GM19463 (cell line): Measurements from ENCODE around the gene TSN.
A peak's percentile ranks its signal among the peaks of the same experiment; 100 is the strongest.
"Not testable (repeated sequence)": the region's sequence is repeated elsewhere in the genome, so short reads cannot be mapped to it uniquely, and the experiment has no call there.

Experiments
- ATAC-seq: cut with Tn5 transposase; IDR thresholded peaks from one replicate; pipeline ENCODE4 v1.9.1; 2021; ENCODE audit warnings: mild to moderate bottlenecking, moderate library complexity; ENCODE audit not compliant: unreplicated experiment

The TSN gene

GRCh38 chr2:121796239-121796638, 40.8 kb downstream of the TSN start:
- ATAC-seq = peak; percentile 83

GRCh38 chr2:121798617-121799016, 43.2 kb downstream of the TSN start:
- ATAC-seq = no peak

DNA sequence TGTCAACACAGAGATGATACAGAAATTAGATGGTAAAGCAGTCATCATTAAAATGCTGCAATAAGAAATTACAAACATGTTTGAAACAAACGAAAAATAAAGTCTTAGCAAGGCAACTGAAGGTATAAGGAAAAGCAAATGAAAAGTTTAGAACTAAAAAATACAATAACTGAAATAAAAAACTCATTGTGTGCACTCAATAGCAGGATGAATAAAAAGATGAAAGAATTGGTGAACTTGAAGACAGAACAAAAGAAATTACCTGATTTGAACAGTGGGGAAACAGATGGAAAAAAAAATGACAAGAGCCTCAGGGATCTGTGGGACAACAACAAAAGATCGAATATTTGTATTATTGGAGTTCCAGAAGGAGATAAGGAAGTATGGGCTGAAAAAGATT, 46.5 kb downstream of the TSN start:
- no peak for ATAC-seq

GRCh38 chr2:121803503-121803902, 48.1 kb downstream of the TSN start:
- ATAC-seq = no peak

GRCh38 chr2:121804340-121804739, 48.9 kb downstream of the TSN start:
- ATAC-seq = peak; percentile 93

DNA sequence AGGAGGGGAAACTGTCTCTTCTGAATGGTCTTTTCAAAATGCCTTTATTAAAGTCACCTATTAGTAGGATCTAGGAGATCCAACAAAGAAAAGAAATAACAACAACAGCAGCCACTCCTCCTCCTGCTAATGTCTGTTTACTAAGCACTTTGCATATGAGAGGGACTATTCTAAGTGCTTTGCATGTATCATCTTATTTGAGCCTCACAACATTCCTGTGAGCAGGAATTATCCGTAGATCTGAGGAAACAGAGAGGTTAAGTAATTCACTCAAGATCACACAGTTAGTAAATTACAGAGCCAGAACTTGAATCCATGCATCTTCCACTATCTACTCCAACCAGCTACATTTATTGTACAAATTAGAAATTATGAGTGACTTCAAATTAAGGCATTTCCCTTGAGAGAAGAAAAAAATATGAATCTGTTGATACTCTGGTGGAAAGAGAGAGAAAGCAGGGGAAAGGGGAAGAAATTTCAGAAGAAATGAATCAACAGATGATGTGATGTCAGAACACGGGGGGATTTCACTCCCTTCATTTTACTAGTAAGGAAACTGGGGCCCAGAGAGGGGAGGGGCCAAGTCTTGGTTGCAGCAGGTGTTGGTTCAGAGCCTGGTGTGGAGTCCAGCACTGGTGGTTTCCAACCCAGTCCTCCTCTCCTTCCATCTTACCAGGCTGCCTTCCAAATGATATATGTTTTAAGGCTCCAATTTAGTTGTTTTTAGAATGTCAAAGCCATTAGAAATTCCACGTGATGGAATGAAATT, 49.7 kb downstream of the TSN start:
- ATAC-seq = no peak

DNA sequence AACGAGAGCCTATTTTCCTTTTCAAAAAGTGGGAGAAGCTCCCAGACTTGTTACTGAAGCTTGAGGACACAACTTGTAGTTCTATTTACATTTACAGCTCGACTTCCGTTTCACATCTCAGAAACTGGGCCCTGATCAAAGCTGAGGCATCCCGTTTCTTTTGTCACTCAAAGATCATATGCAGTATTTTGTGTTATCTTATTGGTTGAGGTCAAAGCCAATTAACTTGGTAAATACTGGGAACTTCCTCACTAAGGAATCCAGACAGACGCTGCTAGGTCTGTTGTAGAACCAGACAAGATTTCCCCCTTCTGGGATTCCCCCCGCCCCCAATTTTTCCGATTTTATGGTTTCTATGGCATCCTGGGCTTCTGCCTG, 50.3 kb downstream of the TSN start:
- no peak for ATAC-seq

GRCh38 chr2:121807771-121808170, 52.3 kb downstream of the TSN start:
- not testable (repeated sequence) for ATAC-seq

- ATAC-seq = no peak
Observed at GRCh38 chr2:121809607-121810006, 54.2 kb downstream of the TSN start.

DNA sequence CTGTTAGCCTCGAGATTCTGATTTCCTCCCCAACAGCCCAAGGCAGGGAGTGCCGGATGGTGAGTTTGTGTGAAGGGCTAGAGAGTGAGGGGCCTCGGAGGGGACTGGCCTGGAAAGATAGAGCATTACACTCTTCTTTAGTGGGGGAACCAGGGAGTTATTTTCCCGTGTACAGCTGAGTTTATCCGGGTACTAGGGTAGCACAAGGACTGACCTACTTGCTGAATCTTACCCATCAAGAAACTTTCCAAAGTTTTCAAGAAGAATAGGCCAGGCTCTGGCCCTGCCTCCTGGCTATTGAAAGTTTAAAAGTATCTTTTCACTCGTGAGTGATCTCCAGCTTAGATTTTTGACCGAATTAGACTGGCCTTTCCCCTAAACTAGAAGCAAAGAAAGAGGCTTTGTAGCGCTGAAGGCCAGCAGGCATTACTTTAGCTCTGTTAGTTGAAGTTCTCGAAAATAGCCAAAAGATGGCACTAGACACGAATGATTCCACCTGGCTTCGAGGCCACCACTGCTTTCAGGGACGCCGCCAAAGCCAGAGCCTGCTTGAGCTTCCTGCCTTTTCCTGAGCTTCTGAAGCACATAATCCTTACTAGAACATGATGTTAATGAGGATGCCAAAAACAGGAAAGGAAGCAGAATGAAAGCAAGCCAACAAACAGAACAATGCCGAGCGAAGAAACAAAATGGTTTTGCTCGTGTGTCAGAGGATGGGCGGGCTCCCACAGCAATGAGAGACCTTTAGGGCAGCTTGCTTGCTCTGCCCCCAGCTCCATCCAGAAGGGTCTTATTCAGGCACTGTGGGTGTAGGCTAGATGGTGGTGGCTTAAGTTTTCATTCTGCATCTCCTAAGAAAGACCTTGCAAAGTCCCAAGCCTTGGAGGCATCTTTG, 55.8 kb downstream of the TSN start:
- peak; percentile 83 for ATAC-seq

- ATAC-seq = not testable (repeated sequence)
Observed at GRCh38 chr2:121813083-121813482, 57.6 kb downstream of the TSN start.

DNA sequence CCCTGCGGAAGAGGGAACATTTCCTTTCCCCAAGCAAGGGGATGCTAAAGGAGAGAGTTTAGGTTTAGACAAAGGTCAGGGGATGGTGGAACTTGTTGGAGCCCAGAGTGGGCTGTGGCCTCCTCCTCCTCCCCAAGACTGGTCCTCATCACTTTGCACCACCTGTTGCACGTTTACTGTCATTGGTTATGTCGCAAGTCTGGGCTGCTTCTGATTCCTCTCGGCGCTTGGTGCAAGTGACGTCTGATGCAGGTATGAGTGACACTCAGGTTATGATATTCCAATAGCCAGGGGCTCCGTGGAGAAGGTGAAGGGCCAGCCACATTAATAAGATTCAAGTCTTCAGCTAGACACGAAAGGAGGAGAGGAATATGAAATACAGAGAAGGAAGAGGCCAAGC, 59.8 kb downstream of the TSN start:
- ATAC-seq = no peak

DNA sequence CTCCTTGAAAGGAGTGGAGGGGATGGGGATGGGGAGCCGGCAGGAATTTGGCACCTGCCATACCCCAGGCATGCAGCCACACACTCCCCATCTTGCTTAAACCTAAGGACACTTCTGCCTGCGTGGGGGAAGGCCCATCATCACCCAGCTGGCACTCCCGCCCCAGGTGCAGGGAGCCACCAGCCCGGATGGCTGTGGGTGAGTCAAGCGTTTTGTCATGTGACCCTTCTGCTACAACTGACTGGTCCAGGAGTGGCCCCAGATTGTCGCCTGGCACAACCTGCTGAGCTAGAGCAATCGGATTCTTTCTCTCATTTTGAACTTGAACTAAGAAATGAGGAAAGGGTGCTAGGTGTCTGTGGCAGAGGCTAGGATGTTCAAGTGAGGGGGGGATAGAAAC, 61.3 kb downstream of the TSN start:
- ATAC-seq = peak; percentile 60

- not testable (repeated sequence) for ATAC-seq
Observed at GRCh38 chr2:121817304-121817703, 61.9 kb downstream of the TSN start.
